Measurements from ENCODE around the gene FOXD4L5.
"Not testable (repeated sequence)": the region's sequence is repeated elsewhere in the genome, so short reads cannot be mapped to it uniquely, and the experiment has no call there.

Gene FOXD4L5

GRCh38 chr9:65285109-65285508 lies at the start of gene FOXD4L5:
Gene FOXD4L5, minus strand, starts transcription at chr9:65285209. Its CDS starts 832 bp downstream, at chr9:65284377.
- DNase-seq (ENCODE audit: low read depth in 2 of 2, low spot score in 1 of 2) = not testable (repeated sequence)

DNA sequence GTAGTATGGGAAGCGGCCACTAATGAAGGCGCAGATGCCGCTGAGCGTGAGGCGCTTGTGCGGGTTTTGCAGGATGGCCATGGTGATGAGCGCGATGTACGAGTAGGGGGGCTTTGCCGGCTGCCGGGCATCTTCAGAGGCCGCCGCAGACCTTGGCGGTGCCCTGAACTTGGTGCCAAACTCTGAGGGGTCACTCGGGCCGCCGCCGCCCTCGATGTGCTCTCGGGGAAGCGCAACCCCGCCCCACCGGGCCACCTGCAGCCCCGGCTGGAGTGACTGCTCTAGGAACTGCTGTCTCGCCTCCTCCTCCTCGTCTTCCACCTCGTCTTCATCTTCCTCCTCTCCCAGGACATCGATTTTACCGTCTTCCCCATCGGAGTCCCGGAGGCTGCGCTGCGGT lies 1.1 kb downstream of the FOXD4L5 start:
- not testable (repeated sequence) for DNase-seq (ENCODE audit: low read depth in 2 of 2, low spot score in 1 of 2)

DNA sequence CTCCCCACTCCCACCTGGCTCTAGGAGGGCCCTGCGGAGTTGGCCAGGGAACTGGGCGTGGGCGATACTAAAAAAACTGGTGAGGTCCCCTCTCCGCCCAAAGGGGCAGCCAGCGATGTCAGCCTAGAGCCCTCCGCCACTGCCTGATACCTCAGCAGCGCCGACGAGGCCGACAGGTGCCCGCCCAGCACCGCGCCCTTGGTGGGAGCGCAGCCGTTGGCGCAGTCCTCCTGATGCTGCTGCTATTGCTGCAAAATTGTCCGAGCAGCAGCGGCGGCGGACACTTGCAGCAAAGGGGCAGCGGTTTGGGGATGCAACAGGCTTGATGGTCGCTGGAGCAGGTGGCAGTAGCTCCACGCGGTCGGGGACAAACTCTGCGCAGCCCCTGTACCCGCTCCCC lies 2.0 kb downstream of the FOXD4L5 start:
- not testable (repeated sequence) for DNase-seq (ENCODE audit: low read depth in 2 of 2, low spot score in 1 of 2)
